H1 (cell line): ENCODE data around the gene MMEL1. TPM values are rescaled to one million over a fixed set of nuclear protein-coding genes. Genes with fewer than 3 reads are reported as not detected.

Experiments
- CTCF ChIA-PET: fragments of 300-600 bp; sonication (Branson Sonifier 250); formaldehyde crosslinking; loops from one replicate; lab custom pipeline; 2021; ENCODE audit not compliant: partially characterized antibody; lab: Charles Lee
- POLR2A ChIA-PET: fragments of 300-600 bp; sonication (Branson Sonifier 250); formaldehyde crosslinking; loops from one replicate; lab custom pipeline; 2021; ENCODE audit warnings: inconsistent platforms; ENCODE audit not compliant: partially characterized antibody; lab: Charles Lee
- DNase-seq, 2 experiments: peaks; one replicate each; pipeline versions ENCODE4 v3.0.0 to v3.0.0-alpha.2; 2010 to 2022; ENCODE audit warnings: low spot score in 2 of 2, low read depth in 1 of 2, mixed read lengths in 1 of 2
- FAIRE-seq: peaks from 2 replicates; lab custom pipeline; 2011; peaks lifted over from hg19 to GRCh38; lab: Jason Lieb, UNC
- H2AFZ ChIP-seq: 2 replicates; pipeline ENCODE4 v1.8.1; 2012; ENCODE audit warnings: low read length, inconsistent platforms
- H2AK5ac ChIP-seq: 2 replicates; pipeline ENCODE4 v1.6.1; 2013; ENCODE audit warnings: low read depth, low read length
- H2BK120ac ChIP-seq: replicated peaks from 2 replicates; pipeline ENCODE3; 2013; ENCODE audit warnings: low read depth, low read length, inconsistent platforms
- H2BK12ac ChIP-seq: 2 replicates; pipeline ENCODE4 v1.6.1; 2013; ENCODE audit warnings: low read depth, low read length
- H2BK15ac ChIP-seq: 2 replicates; pipeline ENCODE4 v1.6.1; 2013; ENCODE audit warnings: low read length
- H2BK20ac ChIP-seq: 2 replicates; pipeline ENCODE4 v1.6.1; 2013; ENCODE audit warnings: low read length
- H2BK5ac ChIP-seq: 2 replicates; pipeline ENCODE4 v1.6.1; 2013; ENCODE audit warnings: low read depth, low read length
- H3K14ac ChIP-seq: 2 replicates; pipeline ENCODE4 v1.6.1; 2013; ENCODE audit warnings: inconsistent platforms; ENCODE audit not compliant: insufficient read length
- H3K18ac ChIP-seq: 2 replicates; pipeline ENCODE4 v1.6.1; 2013; ENCODE audit warnings: low read length; ENCODE audit errors: extremely low read depth
- H3K23ac ChIP-seq: 2 replicates; pipeline ENCODE4 v1.6.1; 2013; ENCODE audit warnings: inconsistent platforms; ENCODE audit not compliant: insufficient read length
- H3K23me2 ChIP-seq: 2 replicates; pipeline ENCODE4 v1.6.1; 2013; ENCODE audit warnings: low read depth, low read length
- H3K27ac ChIP-seq: 2 replicates; pipeline ENCODE4 v1.6.1; 2011; ENCODE audit warnings: low read depth, low read length, inconsistent platforms
- H3K27me3 ChIP-seq, 4 experiments: replicated peaks in 1 of 4; 1 replicate in 1 of 4; 2 replicates in 3 of 4; pipeline versions ENCODE4 v1.6.1 to v1.8.1; 2011 to 2013; ENCODE audit warnings: low read length in 3 of 4, mild to moderate bottlenecking in 3 of 4, inconsistent platforms in 2 of 4, mixed read lengths in 2 of 4, moderate library complexity in 1 of 4; ENCODE audit not compliant: control insufficient read depth in 3 of 4, insufficient read depth in 3 of 4; ENCODE audit errors: extremely low read depth in 1 of 4
- H3K36me3 ChIP-seq, 4 experiments: 2 replicates each; pipeline versions ENCODE4 v1.6.1 to v1.8.1; 2011 to 2013; ENCODE audit warnings: mild to moderate bottlenecking in 4 of 4, low read length in 3 of 4, moderate library complexity in 2 of 4, control low read depth in 1 of 4, inconsistent platforms in 1 of 4; ENCODE audit not compliant: insufficient read depth in 4 of 4, control insufficient read depth in 2 of 4
- H3K4ac ChIP-seq: replicated peaks from 2 replicates; pipeline ENCODE3; 2013; ENCODE audit warnings: low read length, low read depth, mixed read lengths, inconsistent platforms; ENCODE audit not compliant: insufficient read length
- H3K4me1 ChIP-seq, 4 experiments: replicated peaks in 1 of 4; 1 replicate in 1 of 4; 2 replicates in 3 of 4; pipeline versions ENCODE4 v1.6.1 to v1.8.1; 2011 to 2013; ENCODE audit warnings: low read length in 3 of 4, inconsistent platforms in 2 of 4, mixed read lengths in 1 of 4; ENCODE audit not compliant: insufficient read depth in 4 of 4, control insufficient read depth in 3 of 4
- H3K4me2 ChIP-seq, 2 experiments: 2 replicates each; pipeline versions ENCODE4 v1.6.1 to v1.8.1; 2011 to 2013; ENCODE audit warnings: low read depth in 2 of 2, low read length in 2 of 2, control low read depth in 1 of 2, inconsistent platforms in 1 of 2, mild to moderate bottlenecking in 1 of 2; ENCODE audit not compliant: insufficient read depth in 1 of 2
- H3K4me3 ChIP-seq, 4 experiments: fragments of 200-600, 300-600 bp in 1 of 4; sonication (generic), shearing (Covaris generic), sonication (Bioruptor Twin) in 1 of 4; 2 replicates each; pipeline versions ENCODE4 v1.5.1 to v1.8.1; 2011 to 2016; ENCODE audit warnings: low read length in 4 of 4, low read depth in 3 of 4, control low read depth in 2 of 4, inconsistent platforms in 2 of 4, mild to moderate bottlenecking in 2 of 4, mixed read lengths in 1 of 4, moderate library complexity in 1 of 4; ENCODE audit not compliant: insufficient read depth in 2 of 4; ENCODE audit errors: extremely low read depth in 1 of 4
- H3K56ac ChIP-seq: replicated peaks from 2 replicates; pipeline ENCODE3; 2013; ENCODE audit warnings: low read depth, mild to moderate bottlenecking, mixed read lengths, low read length, inconsistent platforms; ENCODE audit not compliant: insufficient read length
- H3K79me1 ChIP-seq: 2 replicates; pipeline ENCODE4 v1.6.1; 2013; ENCODE audit warnings: low read depth, low read length, control low read depth
- H3K79me2 ChIP-seq, 2 experiments: 2 replicates each; pipeline versions ENCODE4 v1.6.1 to v1.8.1; 2012 to 2013; ENCODE audit warnings: low read length in 2 of 2, mild to moderate bottlenecking in 2 of 2, inconsistent platforms in 1 of 2; ENCODE audit not compliant: insufficient read depth in 2 of 2, control insufficient read depth in 1 of 2
- H3K9ac ChIP-seq, 4 experiments: replicated peaks in 1 of 4; 1 replicate in 1 of 4; 2 replicates in 3 of 4; pipeline versions ENCODE4 v1.6.1 to v1.8.1; 2011 to 2013; ENCODE audit warnings: low read depth in 3 of 4, low read length in 3 of 4, control low read depth in 2 of 4, mild to moderate bottlenecking in 2 of 4, moderate library complexity in 2 of 4, inconsistent platforms in 1 of 4; ENCODE audit errors: extremely low read depth in 1 of 4
- H3K9me3 ChIP-seq, 2 experiments: 2 replicates each; pipeline versions ENCODE4 v1.6.1 to v1.8.1; 2012 to 2013; ENCODE audit warnings: mild to moderate bottlenecking in 2 of 2, moderate library complexity in 2 of 2, control low read depth in 1 of 2, inconsistent platforms in 1 of 2, low read depth in 1 of 2, low read length in 1 of 2, mixed read lengths in 1 of 2; ENCODE audit not compliant: insufficient read depth in 2 of 2
- H4K20me1 ChIP-seq, 2 experiments: replicated peaks in 1 of 2; 2 replicates each; pipeline versions ENCODE3 to v1.8.1; 2011 to 2013; ENCODE audit warnings: inconsistent platforms in 2 of 2, low read length in 2 of 2, mild to moderate bottlenecking in 1 of 2; ENCODE audit not compliant: insufficient read depth in 2 of 2, control insufficient read depth in 1 of 2
- H4K5ac ChIP-seq: 2 replicates; pipeline ENCODE4 v1.6.1; 2013; ENCODE audit warnings: low read length, low read depth, mixed read lengths, inconsistent platforms; ENCODE audit not compliant: insufficient read length
- H4K8ac ChIP-seq: 2 replicates; pipeline ENCODE4 v1.8.0; 2013; ENCODE audit warnings: mild to moderate bottlenecking, moderate library complexity, low read length, inconsistent platforms; ENCODE audit not compliant: insufficient read depth; ENCODE audit errors: extremely low read depth
- H4K91ac ChIP-seq: replicated peaks from 2 replicates; pipeline ENCODE3; 2013; ENCODE audit warnings: low read length, mixed read lengths, inconsistent platforms; ENCODE audit not compliant: insufficient read length
- ASH2L ChIP-seq: fragments of 200-600, 300-600 bp; sonication (generic); IDR thresholded peaks from one replicate; pipeline ENCODE4 v1.7.1; 2017; ENCODE audit warnings: low read length
- BRCA1 ChIP-seq: IDR thresholded peaks from 2 replicates; pipeline ENCODE4 v1.6.1; 2012; ENCODE audit warnings: low read depth, low read length, improper control_type of control experiment
- EP300 ChIP-seq, 2 experiments: IDR thresholded peaks; 1 replicate in 1 of 2; 2 replicates in 1 of 2; pipeline ENCODE4 v1.6.1; 2011 to 2012; ENCODE audit warnings: low read depth in 2 of 2, low read length in 2 of 2, mild to moderate bottlenecking in 2 of 2, borderline replicate concordance in 1 of 2, inconsistent platforms in 1 of 2, moderate library complexity in 1 of 2
- HDAC6 ChIP-seq: IDR thresholded peaks from one replicate; pipeline ENCODE4 v1.7.1; 2012; ENCODE audit warnings: low read depth, mild to moderate bottlenecking, inconsistent platforms, low read length, moderate library complexity
- JUND ChIP-seq: IDR thresholded peaks from 2 replicates; pipeline ENCODE4 v1.6.1; 2011; ENCODE audit warnings: mild to moderate bottlenecking, improper control_type of control experiment, low read length
- NANOG ChIP-seq: IDR thresholded peaks from 2 replicates; pipeline ENCODE4 v1.6.1; 2011; ENCODE audit warnings: low read length, low read depth, mild to moderate bottlenecking, inconsistent platforms; ENCODE audit not compliant: insufficient read depth, poor library complexity, severe bottlenecking
- NRF1 ChIP-seq: IDR thresholded peaks from 2 replicates; pipeline ENCODE4 v1.6.1; 2011; ENCODE audit warnings: mild to moderate bottlenecking, low read depth, low read length, improper control_type of control experiment
- POLR2AphosphoS5 ChIP-seq: IDR thresholded peaks from 2 replicates; pipeline ENCODE4 v1.6.1; 2011; ENCODE audit warnings: low read depth, low read length
- TBP ChIP-seq: IDR thresholded peaks from 2 replicates; pipeline ENCODE4 v1.6.1; 2011; ENCODE audit warnings: low read depth, low read length, improper control_type of control experiment
- WGBS, 2 experiments: shearing (Covaris generic) in 1 of 2; methylation state at CpG; one replicate each; pipeline versions ENCODE4 v1.1.6 to v1.1.7; 2013 to 2015; ENCODE audit warnings: low lambda C conversion rate in 2 of 2, mixed read lengths in 2 of 2, inconsistent platforms in 1 of 2, low coverage in 1 of 2, missing lambda C conversion rate in 1 of 2; ENCODE audit not compliant: insufficient replicate concordance in 2 of 2, insufficient coverage in 1 of 2, insufficient read length in 1 of 2; ENCODE audit errors: extremely low coverage in 1 of 2, missing lambda C conversion rate in 1 of 2; 5-methylcytosine and 5-hydroxymethylcytosine counted together
- polyA plus RNA-seq, 7 experiments: library from polyadenylated mRNA; depleted of rRNA in 3 of 7; stranded (reverse) in 5 of 7; unstranded in 2 of 7; fragments of >200 nt in 5 of 7; fragments of 200-250 nt in 2 of 7; gene quantifications; 1 replicate in 5 of 7; 2 replicates in 1 of 7; 4 replicates in 1 of 7; pipeline versions ENCODE4 v1.2.1 to v1.2.3, GENCODE V29; 2011 to 2013; ENCODE audit warnings: missing spikeins in 2 of 7, mixed read lengths in 2 of 7
- total RNA-seq: library from RNA; stranded (reverse); fragmentation: NEBNext Ultra II Directional; extraction: Animal tissue kit (Norgen Biotek cat#: 25700); gene quantifications from 2 replicates; pipeline ENCODE4 v1.2.1, GENCODE V29; 2021
- TF ChIP-seq, protein P1 (sequence below): IDR thresholded peaks from 2 replicates; pipeline ENCODE4 v1.6.1; 2012; ENCODE audit warnings: low read length, inconsistent platforms

MMEL1 gene
- total and polyA plus RNA-seq, 2 of the 8 experiments (the other 6 are each of a cell fraction or from before 2014, with no cell fraction given), result 0.91 to 1.7 TPM

GRCh38 chr1:2636733-2637132 is 3.9 kb upstream of the MMEL1 start:
- H2AK5ac ChIP-seq, result no peak overlapping the region
- no peak overlapping the region for H3K4me2 ChIP-seq
- no peak overlapping the region for H4K8ac ChIP-seq
- H2BK20ac ChIP-seq, result no peak overlapping the region
- no peaks in the 10 kb centered on the region for H3K36me3 ChIP-seq
- H2BK5ac ChIP-seq, result no peak overlapping the region
- TF ChIP-seq NANOG, result no peak
- TF ChIP-seq EP300 (IDR thresholded peaks at IDR 0.05; ENCODE audit: borderline replicate concordance in 1 of 2, low read depth in 2 of 2, low read length in 2 of 2), result no peak
- TF ChIP-seq, protein P1, sequence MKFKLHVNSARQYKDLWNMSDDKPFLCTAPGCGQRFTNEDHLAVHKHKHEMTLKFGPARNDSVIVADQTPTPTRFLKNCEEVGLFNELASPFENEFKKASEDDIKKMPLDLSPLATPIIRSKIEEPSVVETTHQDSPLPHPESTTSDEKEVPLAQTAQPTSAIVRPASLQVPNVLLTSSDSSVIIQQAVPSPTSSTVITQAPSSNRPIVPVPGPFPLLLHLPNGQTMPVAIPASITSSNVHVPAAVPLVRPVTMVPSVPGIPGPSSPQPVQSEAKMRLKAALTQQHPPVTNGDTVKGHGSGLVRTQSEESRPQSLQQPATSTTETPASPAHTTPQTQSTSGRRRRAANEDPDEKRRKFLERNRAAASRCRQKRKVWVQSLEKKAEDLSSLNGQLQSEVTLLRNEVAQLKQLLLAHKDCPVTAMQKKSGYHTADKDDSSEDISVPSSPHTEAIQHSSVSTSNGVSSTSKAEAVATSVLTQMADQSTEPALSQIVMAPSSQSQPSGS, result no peak
- no peak for TF ChIP-seq ASH2L
- TF ChIP-seq TBP, result no peak
- TF ChIP-seq JUND, result no peak
- TF ChIP-seq HDAC6, result no peak
- TF ChIP-seq BRCA1, result no peak
- no peak for TF ChIP-seq NRF1
- TF ChIP-seq POLR2AphosphoS5, result no peak
- no peak overlapping the region for H3K23ac ChIP-seq
- no peak overlapping the region for H3K18ac ChIP-seq
- H2BK120ac ChIP-seq, result no peak overlapping the region
- DNase-seq, result no peak
- H3K9ac ChIP-seq, result no peak overlapping the region
- H3K56ac ChIP-seq, result no peak overlapping the region
- H2BK15ac ChIP-seq, result no peak overlapping the region
- H3K79me2 ChIP-seq, result no peaks in the 10 kb centered on the region
- ChIA-PET CTCF (interaction anchor here (1.2 kb wide), 1 partner anchor 795 kb away, joined by 3 read pairs; no protein-coding TSS in a partner anchor), POLR2A (no interaction called here)
- no peak overlapping the region for H3K14ac ChIP-seq
- no peak overlapping the region for H3K4me3 ChIP-seq
- no peak overlapping the region for H4K91ac ChIP-seq
- 81% methylated on average over 7 of the region's 7 CpGs; no CpG with 5 or more reads in 1 of the 2 experiments for WGBS, 2 experiments
- peaks cover 3 to 25% (median 17%) of the 10 kb centered on the region in 4 experiments for H3K4me1 ChIP-seq
- peaks cover 0 to 5% of the 10 kb centered on the region in 2 experiments for H4K20me1 ChIP-seq
- H4K5ac ChIP-seq, result no peak overlapping the region
- no peak overlapping the region for H2BK12ac ChIP-seq
- H3K27me3 ChIP-seq, result peaks cover 0 to 8% (median 4%) of the 10 kb centered on the region in 4 experiments; a peak in 4 of 7 replicates
- H3K9me3 ChIP-seq, result no peaks in the 10 kb centered on the region
- H3K27ac ChIP-seq, result no peak overlapping the region
- H3K4ac ChIP-seq, result no peak overlapping the region
- no peak for FAIRE-seq
- no peaks in the 10 kb centered on the region for H3K79me1 ChIP-seq
- no peaks in the 10 kb centered on the region; the same call in 1 of the 2 replicates for H3K23me2 ChIP-seq
- no peak overlapping the region for H2AFZ ChIP-seq
